Activated T-cell treated with anti-CD3 and anti-CD28 coated beads, Interleukin-2, amount 50 U/mL, for 24 hours (primary cell): Measurements from ENCODE around the gene NATD1.
A peak's percentile ranks its signal among the peaks of the same experiment; 100 is the strongest.

Experiments
- DNase-seq: peaks from one replicate; pipeline ENCODE4 v3.0.0-alpha.2; 2020
- H3K27ac Mint-ChIP-seq: 2 replicates; pipeline ENCODE4 v1.8.0; 2020; ENCODE audit warnings: mild to moderate bottlenecking, mixed read lengths
- H3K27me3 Mint-ChIP-seq: 2 replicates; pipeline ENCODE4 v1.8.0; 2020; ENCODE audit warnings: mixed read lengths
- H3K36me3 Mint-ChIP-seq: 2 replicates; pipeline ENCODE4 v1.8.0; 2020; ENCODE audit warnings: low read depth, mixed read lengths
- H3K4me1 Mint-ChIP-seq: 2 replicates; pipeline ENCODE4 v1.8.0; 2020; ENCODE audit warnings: low read depth, mixed read lengths
- H3K4me3 Mint-ChIP-seq: 2 replicates; pipeline ENCODE4 v1.8.0; 2020; ENCODE audit warnings: mild to moderate bottlenecking, moderate library complexity, mixed read lengths
- H3K9me3 Mint-ChIP-seq: 2 replicates; pipeline ENCODE4 v1.8.0; 2020; ENCODE audit warnings: mixed read lengths

The NATD1 gene

GRCh38 chr17:21294321-21295035 lies 41.3 kb upstream of the NATD1 start:
- Mint-ChIP-seq H3K27ac (peak overlapping the region; percentile 76), H3K27me3 (peaks cover 10% of the 10 kb centered on the region), H3K9me3 (no peaks in the 10 kb centered on the region), H3K4me1 (peaks cover 33% of the 10 kb centered on the region), H3K4me3 (no peak overlapping the region), H3K36me3 (peaks cover 81% of the 10 kb centered on the region)
- DNase-seq: no peak

- Mint-ChIP-seq H3K9me3 (no peaks in the 10 kb centered on the region), H3K4me3 (no peak overlapping the region), H3K27ac (peak overlapping the region; percentile 76), H3K27me3 (peaks cover 10% of the 10 kb centered on the region), H3K4me1 (peaks cover 40% of the 10 kb centered on the region), H3K36me3 (peaks cover 78% of the 10 kb centered on the region)
- DNase-seq: no peak
Observed at GRCh38 chr17:21293831-21294210, 40.6 kb upstream of the NATD1 start.

- H3K36me3 Mint-ChIP-seq: peaks cover 80% of the 10 kb centered on the region
Observed at GRCh38 chr17:21292867-21293830, 39.9 kb upstream of the NATD1 start.

GRCh38 chr17:21291862-21292261 lies 38.7 kb upstream of the NATD1 start:
- H3K27me3 Mint-ChIP-seq: peaks cover 10% of the 10 kb centered on the region
- H3K27ac Mint-ChIP-seq: peak overlapping the region; percentile 47
- H3K4me1 Mint-ChIP-seq: peaks cover 57% of the 10 kb centered on the region
- no peak for DNase-seq
- H3K9me3 Mint-ChIP-seq: no peaks in the 10 kb centered on the region
- peaks cover 82% of the 10 kb centered on the region for H3K36me3 Mint-ChIP-seq
- no peak overlapping the region for H3K4me3 Mint-ChIP-seq

More at GRCh38 chr17:21292867-21293830, 39.9 kb upstream of the NATD1 start:
- Mint-ChIP-seq H3K9me3 (no peaks in the 10 kb centered on the region), H3K27me3 (peaks cover 10% of the 10 kb centered on the region), H3K4me3 (no peak overlapping the region), H3K27ac (peak overlapping the region; percentile 57), H3K4me1 (peaks cover 47% of the 10 kb centered on the region)
- DNase-seq: no peak

- Mint-ChIP-seq H3K4me3 (no peak overlapping the region), H3K9me3 (no peaks in the 10 kb centered on the region), H3K36me3 (peaks cover 83% of the 10 kb centered on the region), H3K27ac (peak overlapping the region; percentile 47), H3K4me1 (peaks cover 61% of the 10 kb centered on the region), H3K27me3 (peaks cover 10% of the 10 kb centered on the region)
- DNase-seq: no peak
Observed at GRCh38 chr17:21291357-21291756, 38.1 kb upstream of the NATD1 start.

GRCh38 chr17:21289902-21290571 lies 36.8 kb upstream of the NATD1 start:
- Mint-ChIP-seq H3K9me3 (no peaks in the 10 kb centered on the region), H3K27me3 (peaks cover 10% of the 10 kb centered on the region), H3K4me3 (no peak overlapping the region), H3K36me3 (peaks cover 85% of the 10 kb centered on the region), H3K27ac (peak overlapping the region; percentile 98), H3K4me1 (peaks cover 61% of the 10 kb centered on the region)
- DNase-seq: no peak

GRCh38 chr17:21289175-21289901 lies 36.1 kb upstream of the NATD1 start:
- peaks cover 82% of the 10 kb centered on the region for H3K36me3 Mint-ChIP-seq
- H3K9me3 Mint-ChIP-seq: no peaks in the 10 kb centered on the region
- DNase-seq: no peak
- H3K4me3 Mint-ChIP-seq: peak overlapping the region; percentile 97
- H3K27me3 Mint-ChIP-seq: peaks cover 10% of the 10 kb centered on the region
- H3K27ac Mint-ChIP-seq: peak overlapping the region; percentile 98
- peaks cover 56% of the 10 kb centered on the region for H3K4me1 Mint-ChIP-seq

GRCh38 chr17:21288571-21289017 lies 35.4 kb upstream of the NATD1 start:
- peak overlapping the region; percentile 97 for H3K4me3 Mint-ChIP-seq
- no peaks in the 10 kb centered on the region for H3K9me3 Mint-ChIP-seq
- peaks cover 10% of the 10 kb centered on the region for H3K27me3 Mint-ChIP-seq
- DNase-seq: peak; percentile 55
- peaks cover 77% of the 10 kb centered on the region for H3K36me3 Mint-ChIP-seq
- H3K27ac Mint-ChIP-seq: peak overlapping the region; percentile 98
- H3K4me1 Mint-ChIP-seq: peaks cover 55% of the 10 kb centered on the region

- H3K4me1 Mint-ChIP-seq: peaks cover 58% of the 10 kb centered on the region
- H3K27me3 Mint-ChIP-seq: peaks cover 10% of the 10 kb centered on the region
- DNase-seq: peak; percentile 96
- H3K36me3 Mint-ChIP-seq: peaks cover 71% of the 10 kb centered on the region
- H3K9me3 Mint-ChIP-seq: no peaks in the 10 kb centered on the region
- H3K4me3 Mint-ChIP-seq: peak overlapping the region; percentile 97
- H3K27ac Mint-ChIP-seq: peak overlapping the region; percentile 98
Observed at GRCh38 chr17:21287703-21288449, 34.7 kb upstream of the NATD1 start.

- H3K36me3 Mint-ChIP-seq: peaks cover 64% of the 10 kb centered on the region
- no peaks in the 10 kb centered on the region for H3K9me3 Mint-ChIP-seq
- peak overlapping the region; percentile 97 for H3K4me3 Mint-ChIP-seq
- peaks cover 10% of the 10 kb centered on the region for H3K27me3 Mint-ChIP-seq
- DNase-seq: peak; percentile 62
- peaks cover 64% of the 10 kb centered on the region for H3K4me1 Mint-ChIP-seq
- peak overlapping the region; percentile 98 for H3K27ac Mint-ChIP-seq
Observed at GRCh38 chr17:21286909-21287702, 33.9 kb upstream of the NATD1 start.

GRCh38 chr17:21286066-21286770 lies 33.0 kb upstream of the NATD1 start:
- H3K27me3 Mint-ChIP-seq: peaks cover 4% of the 10 kb centered on the region

More at GRCh38 chr17:21286066-21286770, 33.0 kb upstream of the NATD1 start:
- peaks cover 56% of the 10 kb centered on the region for H3K36me3 Mint-ChIP-seq
- no peaks in the 10 kb centered on the region for H3K9me3 Mint-ChIP-seq
- peak overlapping the region; percentile 98 for H3K27ac Mint-ChIP-seq
- H3K4me1 Mint-ChIP-seq: peaks cover 68% of the 10 kb centered on the region
- peak; percentile 47 for DNase-seq
- H3K4me3 Mint-ChIP-seq: peak overlapping the region; percentile 97
